NCI-H2029 treated with DMSO at 0.1 percent for 48 hours (cell line): ENCODE measurements around the gene SRCAP.

Source experiments
- DNase-seq: peaks from one replicate; lab custom pipeline; 2025; lab: John Stamatoyannopoulos, UW

The SRCAP gene

DNA sequence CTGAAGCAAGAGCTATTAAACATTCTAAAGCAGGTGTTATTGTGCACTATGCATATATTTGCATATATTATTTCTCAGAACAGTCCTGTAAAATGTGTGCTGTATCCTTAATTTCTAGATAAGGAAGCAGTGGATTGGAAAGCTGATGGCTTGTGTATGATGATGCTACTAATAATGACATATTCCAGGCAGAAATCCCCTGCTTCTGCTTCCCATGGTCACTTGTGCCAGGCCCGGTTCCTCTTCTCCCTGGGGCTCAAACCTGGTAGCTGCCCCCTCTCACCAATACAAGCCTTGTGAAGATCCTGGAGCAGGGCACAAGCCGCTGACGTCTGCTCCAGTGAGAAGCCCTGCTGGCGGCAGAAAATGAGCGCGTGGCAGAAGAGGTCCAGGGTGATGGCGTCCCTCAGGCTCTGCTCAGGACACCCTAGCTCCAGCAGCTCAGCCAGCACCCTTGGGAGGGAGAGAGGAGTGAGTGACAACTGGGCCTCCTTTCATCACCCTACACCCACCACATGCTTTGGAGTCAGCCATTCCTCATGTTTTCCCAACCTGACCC, 61.1 kb downstream of the SRCAP start:
- no peak for DNase-seq

DNA sequence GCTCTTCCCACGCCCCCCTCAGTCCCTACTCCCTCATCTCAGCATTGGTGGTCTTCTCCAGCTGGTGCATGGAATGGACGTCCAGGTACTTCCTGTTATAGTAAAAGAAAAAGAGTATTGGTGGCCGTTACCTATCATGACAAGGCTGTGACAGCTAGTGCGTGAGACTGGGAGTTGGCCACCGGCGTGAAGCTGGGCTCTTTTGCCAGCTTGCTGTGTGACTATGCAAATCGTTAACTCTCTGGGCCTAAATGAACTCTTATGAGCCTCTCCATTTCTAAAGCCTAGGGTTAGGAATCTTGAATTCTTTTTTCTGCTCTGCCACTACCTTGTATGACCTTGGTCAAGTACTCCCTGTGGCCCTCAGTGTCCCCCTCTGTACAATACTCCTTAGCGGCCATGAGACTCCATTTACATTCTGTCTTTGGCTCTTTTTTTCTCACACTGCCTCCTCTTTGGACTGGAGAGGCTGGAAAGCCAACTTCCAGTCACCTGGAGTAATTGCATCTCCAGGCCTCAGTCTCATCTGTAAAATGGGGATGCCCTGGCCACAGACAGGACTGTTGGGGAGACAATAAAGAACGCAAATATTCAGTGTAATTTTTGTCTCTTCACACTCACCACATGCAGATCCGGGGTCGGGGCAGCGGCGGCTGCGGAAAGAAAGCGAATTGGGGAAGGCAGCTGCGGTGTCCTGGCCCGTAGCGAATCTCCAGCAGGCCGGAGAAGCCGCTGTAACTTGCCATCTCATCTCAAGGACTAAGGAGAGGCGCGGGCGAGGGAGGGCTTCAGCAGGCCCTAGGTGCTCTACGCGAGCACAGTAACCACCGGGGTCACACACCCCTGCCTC, 61.8 kb downstream of the SRCAP start:
- DNase-seq, result no peak

DNA sequence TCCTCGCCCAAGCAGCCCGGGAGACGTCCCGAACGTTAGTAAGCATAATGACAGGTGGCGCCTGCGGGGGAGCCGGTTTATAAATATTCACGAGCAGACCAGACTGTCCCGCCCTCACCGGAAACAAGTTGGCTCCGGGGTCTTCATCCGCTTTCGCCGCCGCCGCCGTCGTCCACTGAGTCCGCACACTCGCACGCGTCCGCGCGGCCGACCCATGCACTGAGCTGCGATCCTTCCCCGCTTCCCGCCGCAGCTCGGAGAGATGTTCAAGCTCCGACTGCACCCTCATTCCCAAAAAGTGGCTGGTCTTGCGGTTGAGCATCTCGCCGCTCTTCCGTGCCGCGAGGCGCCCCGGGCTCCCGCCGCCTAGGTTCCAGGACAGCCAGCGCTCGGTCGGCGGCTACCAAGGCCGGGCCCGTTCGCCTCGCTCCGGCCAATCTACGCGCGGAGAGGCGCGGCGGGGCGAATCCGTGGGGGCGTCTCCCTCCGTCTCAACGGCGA, 62.5 kb downstream of the SRCAP start:
- no peak for DNase-seq

DNA sequence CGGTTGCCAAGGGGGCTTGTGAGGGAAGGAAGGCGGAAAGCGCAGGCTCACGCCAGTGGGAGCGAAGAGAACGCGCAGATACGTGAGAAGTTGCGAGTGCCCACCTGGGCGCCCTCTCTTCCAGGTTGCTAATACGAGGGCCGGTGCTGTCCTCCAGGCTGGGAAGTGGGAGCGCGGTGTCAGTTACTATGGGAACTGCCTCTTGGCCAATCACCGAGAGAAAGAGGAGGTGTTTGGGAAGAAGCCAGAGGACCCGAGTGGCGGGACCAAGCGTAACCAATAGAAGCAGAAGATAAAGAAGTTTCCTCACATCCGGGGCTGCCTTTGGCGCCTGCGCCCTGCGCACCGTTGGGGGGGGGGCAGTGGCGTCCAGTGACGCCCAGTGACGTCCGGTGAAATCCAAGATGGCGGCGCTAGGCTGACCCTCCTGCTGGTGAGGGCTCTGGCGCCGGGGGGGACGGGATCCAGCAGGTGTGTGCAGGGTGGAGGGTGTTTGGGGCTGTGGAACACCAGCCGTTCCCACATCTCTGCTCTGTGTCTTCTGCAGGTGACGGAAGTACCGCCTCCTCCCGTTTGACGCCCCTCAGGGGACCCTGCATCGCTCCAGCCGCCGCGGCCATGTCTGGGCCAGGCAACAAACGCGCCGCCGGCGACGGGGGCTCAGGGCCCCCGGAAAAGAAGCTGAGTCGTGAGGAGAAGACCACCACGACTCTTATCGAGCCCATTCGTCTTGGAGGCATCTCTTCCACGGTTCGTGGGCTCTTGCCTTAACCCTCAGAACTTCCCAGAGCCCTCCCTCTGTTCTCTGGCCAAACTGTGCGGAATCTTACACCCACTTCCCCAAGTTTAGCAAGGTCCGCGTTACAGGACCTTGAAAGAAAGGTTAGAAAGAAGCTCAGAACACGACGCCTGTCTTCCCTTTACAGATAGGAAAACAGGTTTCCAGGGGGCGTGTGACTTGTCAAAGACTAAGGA, 63.2 kb downstream of the SRCAP start, which contains the start of the genes CFAP119 and RNF40:
CFAP119 (minus strand) TSS at position 135 of the 975 bp plus-strand sequence. CDS start 314 bp downstream, outside the sequence.
RNF40 (plus strand) TSS at position 395 of the 975 bp plus-strand sequence; CDS start at position 619, 224 bp downstream.
- DNase-seq, result peak; percentile 93

DNA sequence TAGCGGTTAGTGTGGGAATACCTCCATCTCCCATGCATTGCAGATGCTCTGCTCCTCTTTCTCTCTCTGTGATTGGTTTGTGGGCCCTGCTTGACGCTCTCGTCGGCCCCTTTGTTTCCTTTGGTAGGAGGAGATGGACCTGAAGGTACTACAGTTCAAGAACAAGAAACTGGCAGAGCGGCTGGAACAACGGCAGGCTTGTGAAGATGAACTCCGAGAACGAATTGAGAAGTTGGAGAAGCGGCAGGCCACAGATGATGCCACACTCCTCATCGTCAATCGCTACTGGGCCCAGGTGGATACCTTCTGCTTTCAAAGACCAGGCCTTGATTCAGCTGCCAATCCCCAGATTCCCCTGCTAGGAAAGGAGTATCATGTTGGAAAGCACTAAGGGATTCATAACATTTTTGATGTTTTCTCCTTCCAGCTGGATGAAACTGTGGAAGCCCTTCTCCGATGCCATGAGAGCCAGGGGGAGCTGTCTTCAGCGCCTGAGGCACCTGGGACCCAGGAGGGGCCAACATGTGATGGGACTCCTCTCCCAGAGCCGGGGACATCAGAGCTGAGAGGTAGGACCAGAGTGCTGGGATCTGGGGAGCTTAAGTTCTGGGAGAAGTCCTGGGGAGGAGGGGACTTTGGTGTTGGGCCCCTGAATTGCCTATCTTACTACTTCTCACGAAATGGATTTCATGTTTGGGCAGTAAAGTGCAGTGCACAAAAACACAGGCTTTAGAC, 64.2 kb downstream of the SRCAP start:
- no peak for DNase-seq

DNA sequence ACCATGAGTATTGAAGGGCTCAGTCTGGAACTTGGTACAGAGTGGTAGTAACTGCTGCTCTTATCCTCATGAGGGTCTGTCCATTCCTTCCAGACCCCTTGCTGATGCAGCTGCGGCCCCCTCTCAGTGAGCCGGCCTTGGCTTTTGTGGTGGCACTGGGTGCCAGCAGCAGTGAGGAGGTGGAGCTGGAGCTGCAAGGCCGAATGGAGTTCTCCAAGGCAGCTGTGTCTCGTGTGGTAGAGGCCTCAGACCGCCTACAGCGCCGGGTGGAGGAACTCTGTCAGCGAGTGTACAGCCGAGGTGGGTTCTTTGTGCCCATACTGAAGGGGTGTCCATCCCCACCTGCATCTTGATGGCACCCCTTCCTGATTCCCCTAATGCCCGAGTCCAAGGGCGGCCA, 65.1 kb downstream of the SRCAP start:
- no peak for DNase-seq

DNA sequence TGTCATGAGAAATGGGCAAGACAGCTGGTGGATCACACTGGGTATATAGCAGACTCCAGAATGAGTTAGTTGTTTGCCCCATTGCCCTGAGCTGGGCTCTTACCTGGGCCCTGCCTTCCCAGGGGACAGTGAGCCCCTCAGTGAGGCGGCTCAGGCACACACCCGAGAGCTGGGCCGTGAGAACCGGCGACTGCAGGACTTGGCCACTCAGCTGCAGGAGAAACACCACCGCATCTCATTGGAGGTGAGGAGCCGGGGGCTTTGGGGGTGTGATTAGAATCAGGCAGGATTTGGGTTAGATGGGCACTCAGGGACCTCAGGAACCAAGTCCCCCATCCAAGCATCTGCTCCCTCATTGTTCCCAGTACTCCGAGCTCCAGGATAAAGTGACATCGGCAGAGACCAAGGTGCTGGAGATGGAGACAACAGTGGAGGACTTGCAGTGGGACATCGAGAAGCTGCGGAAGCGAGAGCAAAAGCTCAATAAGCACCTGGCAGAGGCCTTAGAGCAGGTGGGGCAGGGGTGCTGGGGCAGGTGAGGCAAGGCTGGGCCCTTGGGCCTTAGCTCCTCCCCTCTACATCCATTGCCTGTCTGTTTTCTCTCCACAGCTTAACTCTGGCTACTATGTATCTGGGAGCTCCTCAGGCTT, 66.0 kb downstream of the SRCAP start:
- no peak for DNase-seq

DNA sequence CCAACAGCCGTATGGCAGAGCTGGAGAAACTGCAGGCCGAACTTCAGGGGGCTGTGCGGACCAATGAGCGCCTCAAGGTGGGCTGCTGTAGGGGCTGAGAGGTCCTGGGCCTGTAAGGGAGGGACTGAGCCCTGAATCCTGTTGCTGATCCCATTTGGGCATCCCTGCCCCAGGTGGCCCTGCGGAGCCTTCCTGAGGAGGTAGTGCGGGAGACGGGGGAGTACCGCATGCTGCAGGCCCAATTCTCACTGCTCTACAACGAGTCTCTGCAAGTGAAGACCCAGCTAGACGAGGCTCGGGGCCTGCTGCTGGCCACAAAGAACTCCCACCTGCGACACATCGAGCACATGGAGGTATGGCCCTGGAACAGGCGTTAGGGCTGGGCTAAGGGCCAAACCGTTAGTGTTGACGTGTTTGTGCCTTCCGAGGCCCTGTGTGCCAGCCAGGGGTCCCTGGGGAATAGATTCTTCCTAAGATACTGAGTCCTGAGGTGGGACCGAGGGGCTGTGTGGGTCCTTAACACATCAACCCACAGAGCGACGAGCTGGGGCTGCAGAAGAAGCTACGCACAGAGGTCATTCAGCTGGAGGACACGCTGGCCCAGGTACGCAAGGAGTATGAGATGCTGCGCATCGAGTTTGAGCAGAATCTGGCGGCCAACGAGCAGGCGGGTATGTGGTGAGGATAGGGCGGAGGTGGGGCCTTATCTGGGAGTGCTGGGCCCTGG, 67.4 kb downstream of the SRCAP start:
- no peak for DNase-seq

DNA sequence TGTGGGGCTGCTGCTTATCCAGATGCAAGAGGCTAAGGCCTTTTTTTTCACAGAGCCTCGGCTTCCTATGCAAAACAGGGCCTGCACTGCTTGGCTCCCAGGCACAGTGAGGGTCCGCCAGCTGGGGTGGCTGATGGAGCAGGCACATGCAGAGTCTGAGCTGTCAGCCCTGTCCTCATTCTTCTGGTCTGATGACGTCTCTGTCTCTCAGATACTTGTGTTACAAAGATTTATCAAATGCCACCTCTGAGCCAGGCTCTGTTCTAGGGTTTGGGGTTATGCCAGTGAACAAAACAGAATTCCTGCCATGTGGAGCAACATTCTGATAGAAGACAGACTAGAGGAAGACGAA, 67.9 kb downstream of the SRCAP start:
- no peak for DNase-seq

DNA sequence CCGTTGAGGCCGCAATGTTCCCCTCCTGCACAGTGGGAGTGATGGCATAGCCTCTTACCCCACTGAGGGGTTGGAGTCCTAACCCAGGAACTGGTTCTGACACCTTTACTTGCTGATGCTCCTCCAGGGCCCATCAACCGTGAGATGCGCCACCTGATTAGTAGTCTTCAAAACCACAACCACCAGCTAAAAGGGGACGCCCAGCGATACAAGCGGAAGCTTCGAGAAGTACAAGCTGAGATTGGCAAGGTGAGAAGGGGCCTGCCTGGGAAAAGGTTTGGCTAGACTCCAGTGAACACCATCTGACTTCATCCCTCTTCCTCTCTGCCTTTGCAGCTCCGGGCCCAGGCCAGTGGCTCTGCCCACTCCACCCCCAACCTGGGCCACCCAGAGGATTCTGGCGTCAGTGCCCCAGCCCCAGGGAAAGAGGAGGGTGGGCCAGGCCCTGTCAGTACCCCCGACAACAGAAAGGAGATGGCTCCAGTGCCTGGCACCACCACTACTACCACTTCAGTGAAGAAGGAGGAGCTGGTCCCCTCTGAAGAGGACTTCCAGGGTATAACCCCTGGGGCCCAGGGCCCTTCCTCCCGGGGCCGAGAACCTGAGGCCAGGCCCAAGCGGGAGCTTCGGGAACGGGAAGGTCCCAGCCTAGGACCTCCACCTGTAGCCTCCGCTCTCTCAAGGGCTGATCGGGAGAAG, 68.9 kb downstream of the SRCAP start:
- no peak for DNase-seq

DNA sequence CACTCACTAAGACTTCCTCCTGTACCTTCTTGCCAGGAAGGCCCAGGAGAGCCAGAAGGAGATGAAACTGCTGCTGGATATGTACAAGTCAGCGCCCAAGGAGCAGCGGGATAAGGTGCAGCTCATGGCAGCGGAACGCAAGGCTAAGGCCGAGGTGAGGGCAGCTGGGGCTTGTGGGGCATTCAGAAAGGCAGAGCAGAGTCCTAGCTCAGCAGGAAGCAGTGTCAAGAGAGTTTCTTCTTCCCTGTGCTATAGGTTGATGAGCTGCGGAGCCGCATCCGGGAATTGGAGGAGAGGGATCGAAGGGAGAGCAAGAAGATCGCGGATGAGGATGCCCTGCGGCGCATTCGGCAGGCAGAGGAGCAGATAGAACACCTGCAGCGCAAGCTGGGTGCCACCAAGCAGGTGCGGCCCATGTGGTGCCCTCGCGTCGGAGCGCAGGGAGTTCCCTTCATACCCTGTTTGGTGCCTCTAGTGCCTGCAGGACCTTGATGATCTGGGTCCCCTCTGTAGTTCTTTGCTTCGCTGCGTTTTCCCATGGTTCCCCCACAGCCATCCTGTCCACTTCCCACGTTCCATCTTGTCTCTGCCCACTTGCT, 69.7 kb downstream of the SRCAP start:
- DNase-seq, result no peak

DNA sequence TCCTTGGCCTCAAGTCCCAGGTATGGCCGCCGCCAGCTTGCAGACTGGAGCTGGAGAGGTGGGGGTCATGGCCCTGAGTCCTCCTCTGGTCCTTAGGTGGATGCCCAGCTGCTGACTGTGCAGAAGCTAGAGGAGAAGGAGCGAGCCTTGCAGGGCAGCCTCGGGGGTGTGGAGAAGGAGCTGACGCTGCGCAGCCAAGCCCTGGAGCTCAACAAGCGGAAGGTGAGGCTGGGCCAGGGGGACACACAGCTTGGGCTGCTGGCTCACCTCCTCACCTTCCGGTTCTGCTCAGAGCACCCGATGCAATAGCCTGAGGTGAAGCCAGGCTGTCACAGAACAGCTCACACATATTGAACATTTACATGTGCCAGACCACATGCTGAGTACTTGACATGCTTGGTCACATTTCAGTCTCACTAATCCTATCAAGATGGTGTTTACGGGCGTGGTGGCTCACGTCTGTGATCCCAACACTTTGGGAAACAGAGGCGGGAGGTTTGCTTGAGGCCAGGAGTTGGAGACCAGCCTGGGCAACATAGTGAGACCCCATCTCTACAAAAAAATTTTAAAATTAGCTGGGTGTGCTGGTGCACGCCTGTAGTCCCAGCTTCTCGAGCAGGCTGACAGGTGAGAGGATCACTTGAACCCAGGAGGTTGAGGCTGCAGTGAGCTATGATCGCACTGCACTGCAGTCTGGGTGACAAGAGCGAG, 70.6 kb downstream of the SRCAP start:
- no peak for DNase-seq

DNA sequence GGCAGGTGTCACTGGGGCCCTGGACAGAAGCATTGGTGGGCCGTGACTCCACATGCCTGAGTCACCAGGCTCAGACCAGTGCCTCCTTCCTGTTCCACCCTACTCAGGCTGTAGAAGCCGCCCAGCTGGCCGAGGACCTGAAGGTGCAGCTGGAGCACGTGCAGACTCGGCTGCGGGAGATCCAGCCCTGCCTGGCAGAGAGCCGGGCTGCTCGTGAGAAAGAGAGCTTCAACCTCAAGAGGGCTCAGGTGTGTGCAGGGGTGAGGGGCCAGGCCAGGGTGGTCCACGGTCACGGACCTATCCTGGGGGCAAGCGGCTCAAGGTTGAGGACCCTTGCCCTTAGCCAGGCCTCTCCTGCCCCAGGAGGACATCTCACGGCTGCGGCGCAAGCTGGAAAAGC, 72.8 kb downstream of the SRCAP start:
- DNase-seq, result no peak

DNA sequence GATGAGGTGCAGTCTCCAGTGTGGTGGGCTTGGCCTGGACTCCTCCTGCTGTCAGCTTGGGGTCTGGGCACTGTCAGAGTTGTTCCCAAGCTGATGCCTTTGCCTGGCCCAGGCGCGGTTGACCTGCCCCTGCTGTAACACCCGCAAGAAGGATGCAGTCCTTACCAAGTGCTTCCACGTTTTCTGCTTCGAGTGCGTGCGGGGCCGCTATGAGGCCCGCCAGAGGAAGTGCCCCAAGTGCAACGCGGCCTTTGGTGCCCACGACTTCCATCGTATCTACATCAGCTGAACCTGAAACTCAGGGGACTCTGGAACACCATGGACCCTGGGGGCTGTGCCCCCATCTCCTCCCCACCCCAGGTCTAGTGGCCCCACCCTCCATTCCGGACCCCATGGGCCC, 74.9 kb downstream of the SRCAP start:
- DNase-seq, result no peak

DNA sequence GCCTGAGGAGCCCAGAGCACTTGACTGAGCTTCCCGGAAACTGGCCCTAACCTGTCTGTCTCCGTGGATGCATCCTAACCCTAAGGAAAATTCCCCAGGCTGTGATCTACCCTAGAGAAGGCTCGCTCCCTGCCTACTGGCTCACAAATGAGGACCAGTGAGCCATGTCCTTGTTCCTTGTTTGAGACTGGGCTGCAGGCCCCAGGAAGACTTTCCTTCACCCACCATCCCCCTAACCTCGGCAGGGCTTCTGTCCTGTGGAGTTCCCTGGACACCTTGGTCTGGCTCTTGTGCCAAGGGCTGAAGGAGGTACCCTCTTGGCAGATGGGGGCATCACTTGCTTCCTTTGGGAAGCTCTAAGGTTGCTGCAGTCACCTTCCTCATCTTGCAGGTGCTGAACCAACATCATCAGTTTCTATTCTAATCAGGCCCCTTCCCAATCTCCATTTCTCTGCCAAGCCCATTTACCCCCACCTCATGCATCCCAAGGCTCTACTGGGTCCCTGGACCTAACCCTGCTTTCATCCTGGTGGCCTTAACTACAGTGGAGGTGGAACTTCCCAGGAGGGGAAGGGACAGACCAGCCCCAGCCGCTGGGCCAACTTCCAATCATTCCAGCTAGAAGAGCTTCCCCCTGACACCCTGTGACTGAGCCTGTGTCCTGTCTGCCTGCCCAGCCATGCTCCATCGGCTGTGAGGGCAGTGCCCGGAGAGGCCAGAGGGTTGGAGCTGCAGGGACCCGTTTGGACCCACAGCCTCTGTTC, 75.6 kb downstream of the SRCAP start:
- DNase-seq, result no peak

DNA sequence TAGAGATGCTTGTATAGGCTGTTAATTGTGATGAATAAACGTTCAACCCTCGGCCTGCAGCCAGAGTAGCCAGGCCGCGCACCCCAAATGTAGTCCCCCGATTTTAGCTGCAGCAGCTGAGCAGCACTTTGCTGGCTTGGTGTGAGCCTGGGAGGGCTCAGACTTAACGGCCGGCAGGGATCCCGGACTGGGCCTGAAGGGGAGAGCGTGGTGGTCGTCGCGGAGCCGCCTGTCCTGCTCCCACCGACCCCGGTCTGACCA, 76.1 kb downstream of the SRCAP start:
- no peak for DNase-seq

DNA sequence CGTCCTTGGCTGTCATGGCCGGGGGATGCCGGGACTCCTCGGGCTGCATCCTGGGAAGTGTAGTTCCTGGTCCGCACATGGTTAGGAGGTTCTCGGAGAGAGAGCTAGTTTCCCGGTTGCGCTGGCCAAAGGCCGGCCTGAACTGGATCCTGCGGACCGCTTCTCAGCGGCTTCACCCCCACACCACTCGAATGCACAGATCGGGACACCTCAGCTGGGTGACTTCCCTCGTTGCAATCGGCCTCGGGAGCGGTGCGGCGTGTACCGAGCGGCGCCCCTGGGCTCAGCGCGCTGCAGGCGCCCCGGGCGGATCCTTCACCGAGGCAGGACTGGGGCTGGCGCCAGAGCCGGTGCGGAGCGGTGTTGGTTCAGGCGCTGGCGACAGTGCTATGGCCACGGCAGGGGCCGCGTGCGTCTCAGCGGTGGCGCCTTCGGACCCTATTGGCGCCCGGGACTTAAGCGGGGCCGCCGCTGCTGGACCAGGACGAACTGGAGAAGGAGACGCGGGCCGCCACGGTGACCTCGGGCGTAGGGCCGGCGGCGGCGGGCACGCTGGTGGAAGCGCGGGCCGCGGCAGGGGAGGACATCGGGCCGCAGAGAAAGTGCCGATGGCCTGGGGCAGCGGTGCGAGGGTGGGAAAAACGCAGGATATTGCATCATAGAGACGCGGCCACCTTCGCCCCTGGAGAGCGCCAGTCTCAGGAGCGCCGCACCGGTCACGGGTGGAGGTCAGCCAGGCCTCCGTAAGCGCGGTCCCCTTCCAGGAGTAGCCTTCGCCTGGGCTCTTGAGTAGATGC, 76.6 kb downstream of the SRCAP start:
- DNase-seq, result peak; percentile 58
